Measurements from ENCODE around the gene SRXN1. TPM values are rescaled to one million over a fixed set of nuclear protein-coding genes. Genes with fewer than 3 reads are reported as not detected.

Gene SRXN1
- total and polyA plus RNA-seq, 2 donors (not counting 3 experiments of a cell fraction or from before 2014, with no cell fraction given), result 19.3 to 24.9 TPM

- no peak overlapping the region for H3K27ac ChIP-seq (ENCODE audit: insufficient read depth, low read depth, low read length)
- H3K9me3 ChIP-seq (replicated peaks; ENCODE audit: control insufficient read depth, insufficient read depth, low read length), result no peaks in the 10 kb centered on the region
- dilution Hi-C loops (cut with MboI; ENCODE audit: extremely low pct_ligation_motif_present, low sequenced_read_pairs) (no loop called here), intact Hi-C loops (cut with micrococcal nuclease) (no loop called here)
- no peak for TF ChIP-seq POLR2A (IDR thresholded peaks at IDR 0.05; ENCODE audit: low read depth, low read length)
- BruUV-seq (replicated peaks), result no TSS peak
- ChIA-PET POLR2A (no interaction called here), CTCF (interaction anchor here (2.5 kb wide), 1 partner anchor 26 kb away, joined by 11 read pairs; no protein-coding TSS in a partner anchor)
- H4K20me1 ChIP-seq (replicated peaks; ENCODE audit: control insufficient read depth, extremely low read depth, insufficient read depth, low read length), result no peaks in the 10 kb centered on the region
- DNase-seq (ENCODE audit: low read depth, low spot score) (no peak), FAIRE-seq (no peak)
- peaks cover 0 to 2% of the 10 kb centered on the region in 2 experiments for H3K27me3 ChIP-seq (ENCODE audit: control insufficient read depth in 2 of 2, insufficient read depth in 2 of 2, low read length in 2 of 2)
- no peak overlapping the region for H3K9ac ChIP-seq (replicated peaks; ENCODE audit: extremely low read depth, insufficient read depth, low read length)
- H3K9me1 ChIP-seq (replicated peaks; ENCODE audit: control insufficient read depth, extremely low read depth, insufficient read depth, low read length), result no peaks in the 10 kb centered on the region
- no peaks in the 10 kb centered on the region for H3K79me2 ChIP-seq (ENCODE audit: control insufficient read depth, insufficient read depth, low read length)
- no peaks in the 10 kb centered on the region for H3K4me1 ChIP-seq (ENCODE audit: control insufficient read depth, extremely low read depth, insufficient read depth, low read length)
- H2AFZ ChIP-seq (ENCODE audit: low read depth, low read length), result no peak overlapping the region
- no peak overlapping the region for H3K4me2 ChIP-seq (ENCODE audit: insufficient read depth, low read length)
- H3K4me3 ChIP-seq (replicated peaks in 1 of 3; ENCODE audit: insufficient read depth in 1 of 3, low read depth in 1 of 3, low read length in 3 of 3), result no peak overlapping the region
- no peaks in the 10 kb centered on the region for H3K36me3 ChIP-seq (ENCODE audit: control insufficient read depth in 2 of 2, extremely low read depth in 1 of 2, insufficient read depth in 2 of 2, low read length in 2 of 2)
These were observed 11.5 kb downstream of the SRXN1 start for GRCh38 chr20:641516-641875.

- no peak overlapping the region for H3K4me3 ChIP-seq (replicated peaks in 1 of 3; ENCODE audit: insufficient read depth in 1 of 3, low read depth in 1 of 3, low read length in 3 of 3)
- no peaks in the 10 kb centered on the region for H3K4me1 ChIP-seq (ENCODE audit: control insufficient read depth, extremely low read depth, insufficient read depth, low read length)
- no peak overlapping the region for H3K9ac ChIP-seq (replicated peaks; ENCODE audit: extremely low read depth, insufficient read depth, low read length)
- no peaks in the 10 kb centered on the region for H3K36me3 ChIP-seq (ENCODE audit: control insufficient read depth in 2 of 2, extremely low read depth in 1 of 2, insufficient read depth in 2 of 2, low read length in 2 of 2)
- intact Hi-C loops (cut with micrococcal nuclease) (no loop called here), dilution Hi-C loops (cut with MboI; ENCODE audit: extremely low pct_ligation_motif_present, low sequenced_read_pairs) (no loop called here)
- DNase-seq (ENCODE audit: low read depth, low spot score) (no peak), FAIRE-seq (no peak)
- no peaks in the 10 kb centered on the region for H4K20me1 ChIP-seq (replicated peaks; ENCODE audit: control insufficient read depth, extremely low read depth, insufficient read depth, low read length)
- TF ChIP-seq CTCF (IDR thresholded peaks at IDR 0.05; ENCODE audit: extremely low read depth in 1 of 2, insufficient read depth in 1 of 2, low read depth in 1 of 2, low read length in 2 of 2) (no peak), MYC (IDR thresholded peaks at IDR 0.05; ENCODE audit: low read depth, low read length) (no peak), POLR2A (IDR thresholded peaks at IDR 0.05; ENCODE audit: low read depth, low read length) (no peak), JUN (IDR thresholded peaks at IDR 0.05; ENCODE audit: borderline replicate concordance, insufficient read depth, insufficient read length, low read depth) (no peak), EZH2 (IDR thresholded peaks at IDR 0.05; ENCODE audit: borderline replicate concordance, low read depth, low read length, severe bottlenecking) (no peak), POLR2AphosphoS5 (IDR thresholded peaks at IDR 0.05; ENCODE audit: insufficient read depth, low read depth, low read length) (no peak), GATA2 (IDR thresholded peaks at IDR 0.05; ENCODE audit: insufficient read depth, insufficient read length, low read depth, low read length) (no peak), FOS (IDR thresholded peaks at IDR 0.05; ENCODE audit: borderline replicate concordance, insufficient read depth, low read length) (no peak)
- TF ChIP-seq, protein P1, sequence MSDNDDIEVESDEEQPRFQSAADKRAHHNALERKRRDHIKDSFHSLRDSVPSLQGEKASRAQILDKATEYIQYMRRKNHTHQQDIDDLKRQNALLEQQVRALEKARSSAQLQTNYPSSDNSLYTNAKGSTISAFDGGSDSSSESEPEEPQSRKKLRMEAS (IDR thresholded peaks at IDR 0.05; ENCODE audit: insufficient read depth, insufficient read length), result no peak
- no peaks in the 10 kb centered on the region for H3K79me2 ChIP-seq (ENCODE audit: control insufficient read depth, insufficient read depth, low read length)
- H3K27ac ChIP-seq (ENCODE audit: insufficient read depth, low read depth, low read length), result no peak overlapping the region
- no peak overlapping the region for H2AFZ ChIP-seq (ENCODE audit: low read depth, low read length)
- no peaks in the 10 kb centered on the region for H3K9me1 ChIP-seq (replicated peaks; ENCODE audit: control insufficient read depth, extremely low read depth, insufficient read depth, low read length)
- no peaks in the 10 kb centered on the region for H3K9me3 ChIP-seq (replicated peaks; ENCODE audit: control insufficient read depth, insufficient read depth, low read length)
- no peak overlapping the region for H3K4me2 ChIP-seq (ENCODE audit: insufficient read depth, low read length)
- CTCF ChIA-PET, result interaction anchor here (1.3 to 2.5 kb wide), 2 partner anchors 26 to 79 kb away, joined by 6 to 11 read pairs; no protein-coding TSS in a partner anchor
- POLR2A ChIA-PET, result no interaction called here
- peaks cover 0 to 2% of the 10 kb centered on the region in 2 experiments for H3K27me3 ChIP-seq (ENCODE audit: control insufficient read depth in 2 of 2, insufficient read depth in 2 of 2, low read length in 2 of 2)
- BruUV-seq (replicated peaks), result no TSS peak
These were observed 12.1 kb downstream of the SRXN1 start for GRCh38 chr20:640674-641515.
